Stimulated activated CD4-positive, alpha-beta T cell treated with anti-CD3 and anti-CD28 coated beads, Interleukin-1b, Interleukin-23, amount 100 ng/mL, for 1 hour (primary cell): ENCODE data around the gene OSMR.

ENCODE experiments used
- DNase-seq, 2 donors: peaks; one replicate each; pipeline ENCODE4 v3.0.0-alpha.2; 2020; ENCODE audit warnings: low read depth in 2 of 2

Gene OSMR

GRCh38 chr5:38845526-38846378 lies at the start of gene OSMR:
Gene OSMR, plus strand, starts transcription at chr5:38846012. Its CDS starts 23,033 bp downstream, at chr5:38869045.
- no peak for DNase-seq

- DNase-seq: no peak
Measured at GRCh38 chr5:38796742-38797108, 49.1 kb upstream of the OSMR start.

- no peak for DNase-seq
Measured at GRCh38 chr5:38797838-38798237, 48.0 kb upstream of the OSMR start.

GRCh38 chr5:38799556-38800377 lies 46.0 kb upstream of the OSMR start:
- DNase-seq: no peak

GRCh38 chr5:38800515-38800914 lies 45.3 kb upstream of the OSMR start:
- DNase-seq: no peak

GRCh38 chr5:38802125-38802524 lies 43.7 kb upstream of the OSMR start:
- DNase-seq: no peak

- DNase-seq: no peak
Measured at GRCh38 chr5:38803246-38803645, 42.6 kb upstream of the OSMR start.

GRCh38 chr5:38806775-38807258 lies 39.0 kb upstream of the OSMR start:
- no peak for DNase-seq

- no peak for DNase-seq
Measured at GRCh38 chr5:38807570-38808483, 38.0 kb upstream of the OSMR start.

- no peak for DNase-seq
Measured at GRCh38 chr5:38808666-38809343, 37.0 kb upstream of the OSMR start.

GRCh38 chr5:38809388-38810359 lies 36.1 kb upstream of the OSMR start:
- peak in 1 of 2 donors; percentile 10 for DNase-seq

GRCh38 chr5:38814879-38815278 lies 30.9 kb upstream of the OSMR start:
- no peak for DNase-seq

- DNase-seq: no peak
Measured at GRCh38 chr5:38816083-38817030, 29.5 kb upstream of the OSMR start.

- DNase-seq: no peak
Measured at GRCh38 chr5:38821679-38822078, 24.1 kb upstream of the OSMR start.

- DNase-seq: no peak
Measured at GRCh38 chr5:38823503-38823902, 22.3 kb upstream of the OSMR start.

GRCh38 chr5:38824821-38825220 lies 21.0 kb upstream of the OSMR start:
- DNase-seq: no peak

- DNase-seq: no peak
Measured at GRCh38 chr5:38825494-38825893, 20.3 kb upstream of the OSMR start.

GRCh38 chr5:38827525-38827924 lies 18.3 kb upstream of the OSMR start:
- no peak for DNase-seq
